Fibroblast of the aortic adventitia (primary cell): ENCODE measurements around the gene FAM81A. TPM values are rescaled to one million over a fixed set of nuclear protein-coding genes. Genes with fewer than 3 reads are reported as not detected.

Experiments used
- DNase-seq: peaks from one replicate; pipeline ENCODE4 v3.0.0-alpha.2; 2010; ENCODE audit warnings: low read depth
- H3K4me3 ChIP-seq: 2 replicates; pipeline ENCODE4 v1.5.1; 2011; ENCODE audit warnings: low read depth, mild to moderate bottlenecking, control low read depth, low read length, moderate library complexity
- CTCF ChIP-seq: IDR thresholded peaks from 2 replicates; pipeline ENCODE4 v1.5.1; 2011; ENCODE audit warnings: mild to moderate bottlenecking, low read length, control low read depth, inconsistent platforms; ENCODE audit not compliant: insufficient read depth
- small RNA-seq: library from RNA; depleted of rRNA; stranded (forward); fragments of <200 nt; gene quantifications from one replicate; pipeline ENCODE3, GENCODE V24; 2012
- total RNA-seq: library from RNA; depleted of rRNA; stranded (reverse); fragments of >200 nt; gene quantifications from 2 replicates; pipeline ENCODE4 v1.2.3, GENCODE V29; 2012; ENCODE audit warnings: low replicate concordance

The FAM81A gene
- total RNA-seq, 1 donor, result 0.81 TPM

- H3K4me3 ChIP-seq, result no peak overlapping the region
- TF ChIP-seq CTCF, result no peak
- DNase-seq, result no peak
Observed at GRCh38 chr15:59569477-59569876, 131.5 kb downstream of the FAM81A start.

GRCh38 chr15:59570315-59570714, 132.3 kb downstream of the FAM81A start:
- H3K4me3 ChIP-seq, result no peak overlapping the region
- DNase-seq, result no peak

GRCh38 chr15:59571606-59572005, 133.6 kb downstream of the FAM81A start:
- TF ChIP-seq CTCF, result no peak
- DNase-seq, result no peak

More at GRCh38 chr15:59570315-59570714, 132.3 kb downstream of the FAM81A start:
- no peak for TF ChIP-seq CTCF

More at GRCh38 chr15:59571606-59572005, 133.6 kb downstream of the FAM81A start:
- no peak overlapping the region for H3K4me3 ChIP-seq

Small RNA genes within 50 kb of the gene (small RNA-seq; reads per million reads assigned to genes)
- gene RF00019, result not detected

Other genes with a start within 250 kb of the FAM81A start
- gene LDHAL6B, start 231.3 kb upstream of the FAM81A start, total RNA-seq, result not detected in 2 replicates
- 93.5 and 147 TPM in 2 replicates for gene MYO1E, start 65.3 kb upstream of the FAM81A start, total RNA-seq
- gene GCNT3, start 173.6 kb downstream of the FAM81A start, total RNA-seq, result 0.27 and 0.65 TPM in 2 replicates
- gene GTF2A2, start 219.3 kb downstream of the FAM81A start, total RNA-seq, result 16.4 and 38.5 TPM in 2 replicates